HG03442 (cell line): ENCODE results near the gene DDX41.

Source experiments
- ATAC-seq: cut with Tn5 transposase; IDR thresholded peaks from one replicate; pipeline ENCODE4 v1.9.1; 2021; ENCODE audit warnings: mild to moderate bottlenecking, moderate library complexity; ENCODE audit not compliant: unreplicated experiment

DDX41 gene

DNA sequence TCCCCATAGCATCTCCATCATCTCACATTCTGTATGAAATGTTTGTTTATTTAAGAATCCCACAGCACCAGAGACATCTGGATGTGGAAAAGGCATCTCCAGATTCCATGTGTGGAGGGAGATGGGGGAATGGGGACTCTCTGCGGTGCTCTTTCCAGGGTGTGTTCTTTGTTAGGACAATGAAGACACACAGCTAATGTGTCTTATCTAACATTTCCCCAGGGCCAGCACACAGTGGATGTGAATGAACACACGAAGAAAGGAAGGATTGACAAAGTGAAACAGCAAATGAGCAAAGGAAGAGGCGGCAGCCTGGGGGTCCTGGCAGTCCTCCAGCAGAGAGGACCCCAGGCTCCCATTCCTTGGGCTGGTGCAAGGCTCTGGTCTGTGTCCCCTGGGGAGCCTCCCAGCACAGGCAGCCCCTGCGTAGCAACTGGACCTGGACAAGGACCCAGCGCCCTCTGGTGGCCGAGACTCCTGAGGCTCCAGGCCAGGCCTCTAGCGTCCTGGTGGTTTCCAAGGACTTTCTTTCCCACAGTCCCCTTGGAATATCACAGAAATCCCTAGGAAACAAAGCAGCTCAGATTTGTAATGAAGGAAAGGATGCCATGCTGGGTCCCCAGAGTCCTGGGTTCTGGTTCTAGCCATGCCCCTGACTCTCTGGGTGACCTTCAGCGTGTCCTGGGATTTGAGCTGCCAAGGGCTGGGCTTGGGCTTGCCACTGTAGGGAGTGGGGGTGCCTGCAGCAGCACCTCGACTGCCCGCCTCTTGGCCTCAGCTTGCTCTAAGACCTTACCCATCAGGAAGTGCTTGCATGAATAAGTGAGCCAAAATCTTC lies 15.9 kb downstream of the DDX41 start:
- no peak for ATAC-seq

DNA sequence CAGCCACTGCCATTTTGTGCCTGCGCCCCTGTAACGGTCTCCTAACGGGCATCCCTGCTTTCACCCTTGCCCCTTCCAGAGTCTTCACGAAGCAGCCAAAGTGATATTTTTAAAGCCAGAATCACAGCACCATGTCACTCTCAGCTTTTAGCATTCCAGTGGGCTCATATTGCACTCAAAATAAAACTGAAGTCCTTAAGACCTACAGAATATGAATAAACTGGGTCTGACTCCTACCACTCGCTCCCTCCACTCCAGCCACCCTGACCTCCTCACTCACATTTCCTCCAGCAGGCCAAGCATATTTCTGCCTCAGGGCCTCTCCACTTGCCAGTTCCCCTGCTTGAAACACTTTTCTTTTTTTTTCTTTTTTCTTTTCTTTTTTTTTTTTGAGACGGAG lies 16.9 kb downstream of the DDX41 start:
- no peak for ATAC-seq

DNA sequence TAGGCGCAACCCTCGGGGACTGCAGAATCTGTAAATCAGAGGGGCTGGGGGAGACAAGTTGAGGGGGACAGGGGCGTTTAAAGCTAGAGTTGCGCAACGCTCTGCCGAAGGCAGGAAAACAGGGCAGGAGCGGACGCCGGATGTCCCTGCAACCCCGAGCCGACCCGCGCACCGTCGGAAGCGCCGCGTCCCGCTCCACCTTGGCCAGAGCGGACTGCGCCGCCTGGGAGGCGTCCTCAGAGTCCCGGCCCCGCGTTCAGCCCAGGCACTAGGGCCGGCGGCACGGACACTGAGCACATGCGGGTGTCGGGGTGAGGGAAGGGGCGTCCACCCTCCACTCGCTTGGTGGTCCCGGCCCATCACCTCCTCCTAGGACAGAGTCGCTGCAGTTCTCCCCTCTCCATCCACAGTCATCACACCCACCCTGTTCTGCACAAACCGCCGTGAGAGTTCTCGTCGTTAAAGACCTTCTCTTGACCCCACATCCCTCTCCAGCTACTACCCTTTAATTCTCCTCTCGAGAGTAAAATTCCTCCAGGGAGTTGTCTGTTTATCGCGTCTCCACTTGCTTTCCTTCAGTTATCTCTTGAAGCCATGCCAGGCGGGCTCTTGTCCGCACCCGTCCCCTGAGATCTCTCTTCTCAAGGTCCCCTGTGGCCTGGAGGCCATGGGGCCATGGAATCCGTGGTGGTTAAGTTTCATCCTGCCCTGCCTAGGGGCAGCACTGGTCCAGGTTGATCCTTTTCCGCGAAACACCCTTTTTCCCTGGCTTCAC lies 18.6 kb downstream of the DDX41 start:
- ATAC-seq, result peak; percentile 1

DNA sequence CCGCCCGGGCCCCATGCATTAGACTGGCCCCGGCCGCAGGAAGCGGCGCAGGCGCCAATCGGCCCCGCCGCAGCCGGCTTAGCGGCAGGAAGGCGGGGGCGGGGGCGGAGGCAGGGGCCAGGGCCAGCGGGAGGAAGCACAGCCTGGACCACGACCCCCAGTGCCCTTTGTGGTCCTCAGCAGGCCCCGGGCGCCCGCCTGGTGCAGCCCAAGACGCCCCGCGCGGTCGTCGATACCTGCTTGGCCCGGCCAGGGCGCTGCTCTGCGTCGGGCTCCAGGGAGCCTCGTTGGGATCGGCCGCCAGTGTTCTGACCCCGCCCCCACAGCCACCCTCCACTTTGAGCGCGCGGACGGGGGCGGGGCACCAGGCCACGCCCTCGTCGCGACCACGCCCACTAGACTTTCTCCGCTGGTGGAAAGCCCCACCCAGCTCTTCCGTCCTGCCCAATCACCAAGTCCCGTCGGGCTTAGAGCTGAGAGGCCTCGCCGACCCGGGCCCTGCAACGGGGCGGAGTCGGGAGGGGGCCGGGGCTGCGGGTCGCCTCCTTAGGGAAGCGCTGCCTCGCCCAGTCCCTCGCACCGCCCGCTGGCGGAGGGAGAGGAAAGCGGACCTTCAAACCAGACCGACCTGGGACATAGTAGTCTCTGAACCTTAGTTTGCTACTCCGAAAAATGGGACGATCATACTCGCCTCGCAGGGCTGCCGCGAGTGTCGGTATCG lies 19.3 kb downstream of the DDX41 start, which contains the start of gene PDLIM7:
PDLIM7 (minus strand) TSS at position 313 of the 721 bp plus-strand sequence. CDS start 1,092 bp downstream, outside the sequence.
- peak; percentile 65 for ATAC-seq

DNA sequence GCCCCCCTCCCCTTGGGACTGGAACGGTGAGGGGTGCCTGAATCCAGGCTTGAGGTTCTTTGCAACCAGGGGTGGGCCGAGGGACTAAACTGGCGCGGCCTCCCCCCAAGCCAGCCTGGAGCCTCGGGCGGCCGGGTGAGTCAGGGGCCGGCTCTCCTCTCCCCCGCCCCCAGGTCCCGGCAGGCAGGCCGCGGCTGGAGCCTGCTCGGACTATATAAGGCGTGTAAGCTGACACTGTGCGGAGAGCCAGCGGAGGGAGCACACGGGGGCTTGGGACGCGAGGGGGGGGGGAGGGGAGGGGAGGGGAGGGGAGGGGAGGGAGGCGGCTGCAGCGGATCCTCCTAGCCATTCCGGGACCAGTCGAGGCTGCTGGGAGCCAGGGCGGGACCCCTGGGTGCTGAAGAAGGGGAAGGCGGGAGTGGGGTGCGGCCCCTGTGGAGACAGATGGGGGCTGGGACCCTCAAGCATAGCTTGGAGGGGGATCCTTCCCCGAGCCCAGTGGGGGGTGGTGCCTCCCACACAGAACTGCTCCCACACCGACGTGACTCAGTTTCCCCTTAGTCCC lies 20.0 kb downstream of the DDX41 start:
- ATAC-seq, result no peak

DNA sequence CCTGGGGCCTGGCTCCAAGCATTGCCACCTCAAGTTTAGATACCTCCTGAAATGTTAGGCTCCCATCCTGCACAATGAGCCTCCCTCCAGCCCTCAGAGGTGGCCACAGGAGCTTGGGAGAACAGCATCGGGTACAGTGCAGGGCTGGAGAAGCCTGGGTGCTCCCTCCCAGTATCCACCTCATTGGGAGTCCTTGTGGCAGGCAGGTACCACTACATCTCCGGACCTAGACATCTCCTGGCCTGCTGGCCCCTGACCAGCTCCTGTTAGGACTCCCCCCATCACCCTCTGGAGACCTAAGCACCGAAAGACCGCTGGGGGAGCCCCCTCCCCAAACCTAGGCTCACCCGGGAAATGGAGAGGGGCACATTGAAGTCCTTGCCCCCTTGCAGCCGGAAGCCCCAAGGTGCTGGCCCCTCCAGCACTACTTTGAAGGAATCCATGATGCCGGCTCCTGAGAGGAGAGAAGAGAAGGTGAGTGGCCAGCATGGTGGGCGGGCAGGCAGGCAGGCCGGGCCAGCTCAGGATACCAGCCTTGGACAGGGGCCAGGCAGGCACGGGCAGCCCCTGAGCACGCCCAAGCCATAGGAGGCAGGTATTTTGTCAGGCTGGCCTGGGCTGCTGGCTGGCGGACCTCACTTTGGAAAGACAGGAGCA lies 20.6 kb downstream of the DDX41 start:
- no peak for ATAC-seq

DNA sequence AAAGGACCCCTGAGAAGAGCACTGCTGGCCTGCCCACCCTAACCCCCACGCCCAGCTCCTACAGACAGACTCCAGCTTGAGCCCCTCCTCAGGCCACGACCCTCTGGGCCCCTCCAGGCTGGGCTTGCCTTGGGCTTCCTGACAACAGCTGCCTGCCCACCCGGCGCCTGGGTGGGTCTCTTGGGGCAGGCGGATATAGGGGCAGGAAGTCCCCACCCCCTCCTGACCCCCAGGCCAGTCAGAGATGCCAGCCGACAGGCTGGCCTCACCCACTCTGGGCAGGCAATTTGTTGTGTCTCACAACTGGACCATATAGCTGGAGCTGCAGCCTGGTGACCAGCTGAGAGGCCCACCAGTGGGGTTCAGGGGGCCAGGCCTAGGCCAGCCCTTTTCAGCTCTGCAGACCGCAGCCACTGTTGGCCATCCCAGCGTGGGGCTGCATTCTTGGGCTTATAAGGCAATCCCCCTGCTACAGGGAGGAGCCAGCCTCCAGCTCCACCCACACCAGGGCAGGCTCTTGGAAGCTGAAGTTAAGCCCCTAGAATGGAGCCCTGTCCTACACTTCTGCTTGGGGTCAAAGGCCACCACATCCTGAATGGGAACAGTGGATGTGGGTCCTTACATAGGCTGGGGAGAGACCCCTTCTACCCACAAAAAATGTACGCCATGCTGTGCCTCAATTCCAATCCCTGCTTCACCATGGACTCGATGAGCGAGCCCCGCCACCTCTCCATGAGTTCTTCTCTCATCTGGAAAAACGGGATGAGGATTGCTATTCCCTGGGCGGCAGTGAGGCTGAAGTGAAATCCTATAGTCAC lies 21.3 kb downstream of the DDX41 start:
- no peak for ATAC-seq

DNA sequence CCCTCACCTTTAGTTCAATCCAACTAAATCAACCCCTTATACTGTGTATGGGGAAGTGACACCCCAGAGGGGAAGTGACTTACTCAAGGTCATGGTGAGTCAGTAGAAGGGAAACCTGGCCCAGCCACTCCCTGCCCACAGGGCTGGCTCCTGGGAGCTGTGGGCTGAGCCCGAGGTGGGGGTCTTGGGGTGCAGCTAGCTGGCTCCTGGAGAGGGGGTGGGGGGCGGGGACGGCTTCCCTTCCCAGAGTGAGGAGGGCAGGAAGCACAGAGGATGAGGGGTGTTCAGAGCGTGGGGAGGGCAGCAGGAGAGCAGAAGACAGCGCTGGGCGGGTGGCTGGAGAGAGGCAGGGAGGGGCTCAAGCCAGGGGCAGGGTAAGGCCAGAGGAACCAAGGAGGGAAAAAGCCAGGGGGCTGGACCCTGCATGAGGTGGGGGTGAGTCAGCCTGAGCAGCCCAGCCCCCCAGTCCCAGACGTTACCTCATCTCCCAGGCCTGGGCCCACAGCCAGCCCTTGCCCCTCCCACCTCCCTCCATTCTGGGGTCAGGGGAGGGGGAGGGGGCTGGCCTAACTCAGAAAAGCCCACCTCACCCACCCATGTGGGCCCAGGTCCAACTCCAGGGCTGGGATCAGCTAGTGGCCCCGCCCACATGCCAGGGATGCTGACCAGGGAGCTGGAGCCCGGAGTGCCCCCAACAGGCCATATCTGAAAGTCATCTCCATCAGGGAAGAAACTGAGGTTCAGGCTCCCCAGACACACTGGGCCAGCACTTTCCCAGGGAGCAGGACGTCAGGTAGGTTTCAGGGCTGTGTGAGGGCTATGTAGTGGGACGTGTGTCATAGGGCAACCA lies 22.2 kb downstream of the DDX41 start:
- ATAC-seq, result no peak

DNA sequence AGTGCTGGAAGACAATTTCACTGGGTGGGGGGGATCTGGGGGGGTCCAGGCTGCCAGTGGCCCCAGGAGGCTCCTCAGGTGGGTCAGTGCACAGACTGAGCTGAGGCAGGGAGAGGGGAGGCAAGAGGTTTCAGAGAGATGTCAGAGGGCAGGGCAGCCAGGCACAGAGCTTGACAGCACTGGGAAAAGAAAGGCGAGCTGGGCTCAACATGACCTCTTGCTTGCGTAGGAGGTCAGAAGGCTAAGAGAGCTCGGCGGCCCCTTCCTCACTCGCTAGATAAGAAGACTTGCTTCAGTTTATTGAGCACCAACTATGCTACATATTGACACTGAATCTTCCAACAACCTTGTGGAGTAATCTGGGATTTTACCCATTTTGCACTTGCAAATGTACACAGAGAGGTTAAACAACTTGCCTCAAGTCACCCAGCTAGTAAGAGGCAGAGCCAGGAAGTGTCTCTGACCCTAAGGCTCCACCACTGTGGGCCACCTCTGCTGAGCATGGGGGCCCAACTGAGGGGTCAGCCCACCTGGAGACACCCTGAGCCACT lies 22.9 kb downstream of the DDX41 start:
- ATAC-seq, result no peak

DNA sequence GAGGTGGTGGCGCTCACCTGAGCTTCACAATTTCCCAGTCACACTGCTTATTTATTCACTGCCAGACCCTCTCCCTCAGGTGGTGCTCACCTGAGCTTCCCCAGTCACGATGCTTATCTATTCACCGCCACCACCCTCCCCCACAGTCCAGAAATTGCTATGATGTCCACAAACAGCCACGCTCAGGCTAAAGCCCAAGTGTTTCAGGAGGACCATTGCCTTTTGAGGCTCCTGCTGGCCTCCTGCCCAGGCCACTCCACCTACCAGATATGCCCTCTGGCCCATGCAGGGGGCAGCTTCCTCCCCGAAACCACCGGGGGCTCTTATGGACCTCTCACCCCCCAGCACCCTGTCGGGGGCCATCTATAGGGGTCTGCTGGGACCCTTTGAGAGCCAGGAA lies 23.9 kb downstream of the DDX41 start:
- no peak for ATAC-seq

DNA sequence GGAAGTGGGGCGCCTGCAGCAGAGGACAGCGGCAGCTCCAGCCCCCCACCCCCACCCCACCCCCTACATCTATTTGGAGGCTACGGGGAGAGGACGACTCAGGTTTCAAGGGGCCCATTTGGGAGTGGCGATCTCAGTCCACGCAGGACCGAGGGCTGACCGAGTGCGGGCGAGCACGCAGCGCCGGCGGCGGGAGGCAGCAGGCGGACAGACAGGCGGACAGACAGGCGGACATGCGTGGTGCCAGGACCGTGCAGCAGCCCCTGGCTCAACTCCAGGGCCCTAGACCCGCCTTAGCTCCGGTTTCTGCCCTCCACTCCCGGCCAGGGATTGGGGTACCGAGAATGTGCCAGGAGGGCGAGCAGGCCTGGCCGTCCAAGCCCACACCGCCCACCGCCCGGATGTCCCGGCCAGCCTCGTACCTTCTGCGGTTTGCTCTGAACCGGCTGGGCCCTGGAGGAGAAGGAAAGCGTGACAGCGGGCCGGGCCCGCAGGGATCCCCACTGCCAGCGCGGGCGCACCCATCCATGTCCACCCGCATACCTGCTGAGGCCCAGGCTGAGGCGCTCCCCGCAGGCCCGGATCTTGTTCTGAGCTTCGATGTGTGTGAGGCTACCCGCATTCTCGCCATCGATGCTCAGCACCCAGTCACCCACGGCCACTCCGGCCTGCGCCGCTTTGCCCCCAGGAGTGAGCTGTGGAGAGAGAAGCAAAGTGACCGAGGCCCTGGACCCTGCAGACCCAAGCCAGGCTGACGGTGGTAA lies 24.6 kb downstream of the DDX41 start:
- ATAC-seq, result no peak

DNA sequence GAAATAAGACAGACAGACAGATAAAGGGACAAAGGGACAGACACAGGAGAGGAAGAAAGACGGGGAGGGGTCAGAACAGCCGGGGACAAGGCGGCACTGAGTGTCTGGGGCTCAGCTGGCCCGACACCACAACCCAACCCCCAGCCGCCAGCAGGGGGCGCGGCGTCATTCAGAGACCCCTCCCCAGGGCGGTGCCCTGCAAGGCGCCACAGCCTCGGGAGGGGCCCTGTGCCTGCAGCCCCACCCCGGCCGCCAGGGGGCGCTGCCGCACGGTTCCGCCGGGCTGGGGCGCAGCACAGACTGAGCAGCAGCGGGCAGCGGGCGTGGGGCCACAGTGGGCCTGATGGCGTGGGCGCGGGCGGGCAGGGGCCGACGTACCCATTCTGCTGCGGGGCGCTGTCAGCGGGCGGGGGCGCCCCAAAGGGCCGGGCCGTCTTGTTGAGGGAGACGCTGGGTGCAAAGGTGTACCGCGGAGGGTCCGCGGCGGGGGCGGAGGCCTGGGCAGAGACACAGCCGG lies 25.3 kb downstream of the DDX41 start:
- ATAC-seq, result no peak

DNA sequence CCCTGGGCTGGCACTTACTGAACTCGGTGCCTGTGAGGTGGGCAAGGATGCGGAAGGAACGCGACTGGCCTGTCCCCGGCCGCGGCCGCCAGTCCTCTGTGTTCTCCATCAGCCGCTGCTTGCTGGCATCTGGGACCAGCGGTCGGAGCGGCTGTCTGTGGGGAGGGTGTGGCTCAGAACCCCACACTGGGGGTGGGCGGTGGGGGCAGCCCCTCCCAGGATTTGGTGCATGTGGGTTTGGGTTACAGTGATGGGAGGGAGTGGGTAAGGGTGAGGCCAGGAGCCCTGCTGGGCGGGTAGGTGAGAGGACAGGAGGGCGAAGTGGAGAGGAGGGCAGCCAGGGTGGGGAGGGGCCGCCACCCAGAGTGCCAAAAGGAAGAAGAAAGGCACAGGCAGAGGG lies 25.8 kb downstream of the DDX41 start:
- ATAC-seq, result no peak

DNA sequence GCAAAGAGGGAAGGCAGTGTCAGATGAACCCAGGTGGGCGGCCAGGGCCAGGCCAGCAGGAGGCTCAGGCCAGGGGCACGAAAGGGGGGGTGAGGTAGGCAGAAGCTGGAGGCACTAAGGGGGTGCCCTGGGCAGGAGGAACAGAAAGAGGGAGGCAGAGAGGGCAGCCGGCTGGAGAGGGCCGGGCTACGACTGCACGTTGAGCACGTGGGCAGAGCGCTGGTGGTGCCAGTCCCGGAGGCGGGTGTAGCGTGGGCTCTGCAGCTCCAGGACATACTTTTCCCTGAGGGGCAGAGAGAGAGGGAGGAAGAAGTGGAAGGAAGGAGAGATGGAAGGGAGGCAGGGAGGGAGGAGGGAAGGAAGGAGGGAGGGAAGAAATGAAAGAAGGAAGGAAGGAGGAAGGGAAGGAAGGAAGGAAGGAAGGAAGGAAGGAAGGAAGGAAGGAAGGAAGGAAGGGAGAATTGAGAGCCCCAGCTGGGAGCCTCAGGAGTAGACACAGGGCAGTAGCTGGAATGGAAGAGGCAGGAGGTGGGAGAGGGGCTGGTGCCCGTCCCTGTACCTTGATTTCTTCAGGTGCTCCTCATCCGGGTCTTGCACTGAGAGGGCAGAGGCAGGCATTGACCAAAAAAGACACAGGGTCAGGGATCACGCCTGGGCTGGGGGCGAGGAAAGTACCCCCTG lies 26.3 kb downstream of the DDX41 start:
- ATAC-seq, result no peak

DNA sequence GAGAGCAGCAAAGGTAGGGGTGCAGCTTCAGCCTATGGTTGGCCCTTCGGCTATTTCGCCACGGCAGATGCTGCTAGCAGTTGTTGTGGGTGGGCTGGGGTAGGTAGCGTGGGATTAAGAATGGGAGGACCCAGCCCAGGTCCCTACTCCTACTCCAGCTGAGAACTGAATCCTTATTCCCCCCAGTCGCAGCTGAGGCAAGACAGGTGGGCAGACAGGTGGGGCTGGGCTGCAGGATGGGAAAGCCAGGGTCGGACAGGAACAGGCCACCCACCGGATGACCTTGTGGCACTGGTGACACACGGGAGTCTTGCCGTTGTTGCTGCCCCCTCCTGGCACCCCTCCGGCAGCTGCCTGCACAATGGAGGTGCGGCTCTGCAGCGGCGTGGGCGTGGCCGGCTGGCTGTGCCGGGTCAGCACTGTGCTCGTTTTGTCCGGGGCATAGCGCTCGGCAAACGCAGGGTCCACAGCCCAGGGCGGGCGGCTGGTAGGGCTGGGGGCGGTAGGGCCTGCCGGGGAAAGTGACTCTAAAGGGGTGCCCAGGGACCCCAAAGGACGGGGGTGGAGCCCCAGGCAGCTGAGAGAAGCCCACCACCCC lies 27.5 kb downstream of the DDX41 start:
- ATAC-seq, result no peak

DNA sequence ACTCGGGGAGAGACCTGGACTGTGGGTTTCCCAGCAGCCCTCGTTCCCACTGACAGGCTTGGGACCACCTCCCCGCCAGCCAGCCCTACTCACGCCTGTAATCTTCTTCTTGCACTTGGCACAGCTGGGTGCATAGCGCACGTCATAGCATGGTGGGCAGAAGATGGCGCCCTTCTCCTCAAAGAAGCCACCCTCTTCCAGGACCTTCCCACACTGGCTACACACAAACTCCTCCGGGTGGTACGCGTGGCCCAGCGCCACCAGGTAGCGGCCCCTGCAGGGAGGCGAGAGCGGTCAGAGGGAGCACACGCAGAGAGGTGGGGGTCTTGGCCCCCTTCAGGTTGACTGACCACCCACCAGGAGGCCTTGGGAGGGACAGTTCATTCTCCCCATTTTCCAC lies 28.8 kb downstream of the DDX41 start:
- no peak for ATAC-seq

DNA sequence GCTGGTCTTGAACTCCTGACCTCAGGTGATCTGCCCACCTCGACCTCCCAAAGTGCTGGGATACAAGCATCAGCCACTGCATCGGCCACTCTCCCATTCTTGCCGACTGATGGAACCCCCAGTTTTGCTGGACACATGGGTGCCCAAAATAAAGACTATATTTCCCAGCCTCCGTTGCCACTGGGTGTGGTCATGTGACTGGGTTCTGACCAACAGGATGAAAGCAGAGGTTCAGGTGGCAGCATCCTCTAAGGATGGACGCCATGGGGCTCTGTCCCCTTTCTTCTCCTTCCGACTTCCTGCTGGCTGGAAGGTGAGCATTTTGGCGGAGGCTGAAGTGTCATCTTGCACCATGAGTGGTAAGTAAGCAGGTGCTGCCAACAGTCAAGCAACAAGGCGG lies 29.6 kb downstream of the DDX41 start:
- ATAC-seq, result no peak
